Measurements from ENCODE around the gene HTR4.

HTR4 gene

DNA sequence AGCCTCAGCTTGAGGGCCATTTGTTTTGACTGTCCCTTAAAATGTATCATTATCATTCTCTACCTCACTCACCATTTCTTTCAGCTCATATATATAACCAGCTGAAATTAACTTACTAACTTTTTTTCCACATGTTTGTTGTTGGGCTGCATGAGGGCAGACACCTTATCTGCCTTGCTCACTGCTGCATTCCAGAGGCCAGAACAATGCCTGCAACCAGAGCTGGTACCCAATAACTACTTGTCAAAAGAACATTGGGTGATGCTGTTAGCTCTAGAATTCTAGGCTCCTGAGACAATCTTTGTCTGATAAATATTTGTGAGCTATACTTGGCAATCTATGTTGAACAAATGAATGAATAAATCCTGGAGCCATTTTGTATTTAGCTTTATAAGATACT is 68.3 kb downstream of the HTR4 start:
- TF ChIP-seq, protein P1, sequence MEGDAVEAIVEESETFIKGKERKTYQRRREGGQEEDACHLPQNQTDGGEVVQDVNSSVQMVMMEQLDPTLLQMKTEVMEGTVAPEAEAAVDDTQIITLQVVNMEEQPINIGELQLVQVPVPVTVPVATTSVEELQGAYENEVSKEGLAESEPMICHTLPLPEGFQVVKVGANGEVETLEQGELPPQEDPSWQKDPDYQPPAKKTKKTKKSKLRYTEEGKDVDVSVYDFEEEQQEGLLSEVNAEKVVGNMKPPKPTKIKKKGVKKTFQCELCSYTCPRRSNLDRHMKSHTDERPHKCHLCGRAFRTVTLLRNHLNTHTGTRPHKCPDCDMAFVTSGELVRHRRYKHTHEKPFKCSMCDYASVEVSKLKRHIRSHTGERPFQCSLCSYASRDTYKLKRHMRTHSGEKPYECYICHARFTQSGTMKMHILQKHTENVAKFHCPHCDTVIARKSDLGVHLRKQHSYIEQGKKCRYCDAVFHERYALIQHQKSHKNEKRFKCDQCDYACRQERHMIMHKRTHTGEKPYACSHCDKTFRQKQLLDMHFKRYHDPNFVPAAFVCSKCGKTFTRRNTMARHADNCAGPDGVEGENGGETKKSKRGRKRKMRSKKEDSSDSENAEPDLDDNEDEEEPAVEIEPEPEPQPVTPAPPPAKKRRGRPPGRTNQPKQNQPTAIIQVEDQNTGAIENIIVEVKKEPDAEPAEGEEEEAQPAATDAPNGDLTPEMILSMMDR (IDR thresholded peaks at IDR 0.05; ENCODE audit: low read depth, low read length): no peak
- no peaks in the 10 kb centered on the region for H3K36me3 ChIP-seq
- no peaks in the 10 kb centered on the region for H3K27me3 ChIP-seq (ENCODE audit: insufficient read depth, low read depth, severe bottlenecking)
- no peak for DNase-seq
- H3K27ac ChIP-seq: no peak overlapping the region
- H3K9me3 ChIP-seq (ENCODE audit: severe bottlenecking): no peaks in the 10 kb centered on the region
- no peak overlapping the region for H3K4me3 ChIP-seq (ENCODE audit: low read depth, low read length)

DNA sequence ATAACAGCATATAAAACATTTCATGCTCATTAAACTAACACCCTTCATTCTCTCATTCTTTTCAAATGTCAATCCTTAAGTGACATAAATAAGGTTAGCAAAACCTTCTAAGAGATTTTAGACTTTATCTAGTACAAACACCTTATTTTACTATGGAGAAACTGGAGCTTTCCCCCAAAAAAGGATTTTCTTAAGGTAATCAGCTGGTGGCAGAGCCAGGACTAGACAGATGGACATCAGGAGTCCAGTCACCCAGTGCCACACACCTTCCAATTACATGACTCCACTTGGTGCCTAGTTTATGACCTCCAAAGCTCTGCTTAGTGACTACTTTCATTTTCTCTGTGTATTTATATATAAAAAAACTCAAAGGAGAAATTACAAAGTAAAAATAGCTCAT is 70.2 kb downstream of the HTR4 start:
- Histone ChIP-seq H3K4me3 (ENCODE audit: low read depth, low read length) (no peak overlapping the region), H3K27me3 (ENCODE audit: insufficient read depth, low read depth, severe bottlenecking) (no peaks in the 10 kb centered on the region), H3K9me3 (ENCODE audit: severe bottlenecking) (no peaks in the 10 kb centered on the region), H3K36me3 (no peaks in the 10 kb centered on the region), H3K27ac (no peak overlapping the region)
- TF ChIP-seq, protein P1 (IDR thresholded peaks at IDR 0.05; ENCODE audit: low read depth, low read length): no peak
- no peak for DNase-seq

DNA sequence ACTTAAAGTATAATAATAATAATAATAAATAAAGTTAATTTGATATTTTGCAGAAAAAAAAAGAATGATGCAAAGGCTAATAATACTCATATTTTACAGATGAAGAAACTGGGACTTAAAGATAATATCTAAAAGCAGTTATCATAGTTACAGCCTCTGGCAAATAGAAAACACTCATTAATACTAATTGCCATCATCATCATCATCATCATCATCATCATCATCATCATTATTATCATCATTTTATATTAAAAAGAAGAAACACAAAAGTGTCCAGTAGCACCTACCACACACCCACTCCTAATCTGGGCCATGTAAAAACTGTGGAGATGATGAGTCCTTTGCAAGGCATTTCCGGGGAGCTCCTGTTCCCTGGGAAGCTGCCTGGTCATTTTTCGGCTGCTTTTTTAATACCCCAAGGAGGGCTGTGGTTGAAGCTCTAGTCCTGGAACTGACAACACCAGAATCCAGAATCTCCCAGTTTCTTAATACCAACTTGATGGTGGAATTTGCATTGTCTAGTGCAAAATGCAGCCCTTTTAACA is 70.8 kb downstream of the HTR4 start:
- no peaks in the 10 kb centered on the region for H3K27me3 ChIP-seq (ENCODE audit: insufficient read depth, low read depth, severe bottlenecking)
- H3K9me3 ChIP-seq (ENCODE audit: severe bottlenecking): no peaks in the 10 kb centered on the region
- no peak overlapping the region for H3K4me3 ChIP-seq (ENCODE audit: low read depth, low read length)
- no peaks in the 10 kb centered on the region for H3K36me3 ChIP-seq
- no peak for DNase-seq
- H3K27ac ChIP-seq: no peak overlapping the region
- TF ChIP-seq, protein P1 (IDR thresholded peaks at IDR 0.05; ENCODE audit: low read depth, low read length): no peak

DNA sequence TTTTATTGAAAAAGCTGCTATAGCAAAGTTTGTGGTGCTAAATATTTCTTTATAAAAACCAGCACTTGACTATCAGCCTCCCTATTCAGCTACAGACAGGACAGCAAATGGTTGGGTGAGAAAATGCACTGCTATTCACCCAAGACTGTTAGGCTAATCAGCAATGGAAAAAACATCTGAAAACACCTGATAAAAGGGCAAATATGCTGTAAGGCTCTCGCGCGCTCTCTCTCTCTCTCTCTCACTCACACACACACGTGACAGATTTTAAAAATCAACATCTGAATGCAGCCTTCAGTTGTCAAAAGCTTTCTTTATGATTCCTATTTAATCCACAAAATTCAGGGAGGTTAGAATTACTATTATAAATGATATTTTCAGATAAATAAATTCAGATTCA is 80.2 kb downstream of the HTR4 start:
- TF ChIP-seq, protein P1 (IDR thresholded peaks at IDR 0.05; ENCODE audit: low read depth, low read length): no peak
- H3K27me3 ChIP-seq (ENCODE audit: insufficient read depth, low read depth, severe bottlenecking): peaks cover 14% of the 10 kb centered on the region
- no peaks in the 10 kb centered on the region for H3K36me3 ChIP-seq
- no peaks in the 10 kb centered on the region for H3K9me3 ChIP-seq (ENCODE audit: severe bottlenecking)
- no peak for DNase-seq
- H3K27ac ChIP-seq: no peak overlapping the region
- no peak overlapping the region for H3K4me3 ChIP-seq (ENCODE audit: low read depth, low read length)

DNA sequence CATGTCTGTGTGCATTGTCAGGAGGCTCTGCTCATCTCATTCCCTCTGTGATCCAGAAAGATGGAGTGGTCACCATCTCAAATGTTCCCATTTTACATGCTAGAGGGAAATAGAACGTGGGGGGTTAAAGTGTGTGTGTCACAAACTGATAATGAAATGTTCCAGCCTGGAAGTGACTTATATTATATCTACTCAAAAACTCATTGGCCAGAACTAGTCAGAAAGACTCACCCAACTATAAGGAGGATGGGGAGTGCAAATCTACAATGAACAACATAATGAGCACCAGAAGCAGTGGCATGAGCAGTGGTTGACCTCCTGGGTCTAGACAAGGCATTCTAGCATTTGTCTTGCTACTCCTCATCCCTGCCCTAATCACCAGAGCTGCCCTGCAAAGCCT is 81.0 kb downstream of the HTR4 start:
- H3K27me3 ChIP-seq (ENCODE audit: insufficient read depth, low read depth, severe bottlenecking): peaks cover 18% of the 10 kb centered on the region
- H3K4me3 ChIP-seq (ENCODE audit: low read depth, low read length): no peak overlapping the region
- TF ChIP-seq, protein P1 (IDR thresholded peaks at IDR 0.05; ENCODE audit: low read depth, low read length): no peak
- H3K9me3 ChIP-seq (ENCODE audit: severe bottlenecking): no peaks in the 10 kb centered on the region
- no peak for DNase-seq
- no peaks in the 10 kb centered on the region for H3K36me3 ChIP-seq
- no peak overlapping the region for H3K27ac ChIP-seq

DNA sequence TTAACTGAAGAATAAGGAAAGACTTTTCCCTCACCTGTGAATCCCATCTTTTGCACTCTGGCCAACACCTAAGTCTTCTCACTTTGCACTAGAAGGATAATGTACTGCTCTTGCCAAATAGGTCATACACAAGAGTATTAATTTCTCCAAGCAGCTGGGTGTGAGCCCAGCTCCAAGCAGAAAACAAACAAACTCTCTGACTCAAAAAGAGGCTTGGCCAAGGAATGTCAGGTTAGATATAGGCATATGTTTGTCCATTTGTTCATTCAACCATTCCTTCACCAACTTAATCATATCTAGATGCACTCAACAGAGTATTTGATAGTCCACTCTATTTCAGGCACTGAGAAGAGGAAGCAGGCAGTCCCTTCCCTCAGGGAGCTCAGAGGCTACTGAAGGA is 84.4 kb downstream of the HTR4 start:
- TF ChIP-seq, protein P1 (IDR thresholded peaks at IDR 0.05; ENCODE audit: low read depth, low read length): no peak
- Histone ChIP-seq H3K9me3 (ENCODE audit: severe bottlenecking) (no peaks in the 10 kb centered on the region), H3K36me3 (no peaks in the 10 kb centered on the region), H3K4me3 (ENCODE audit: low read depth, low read length) (no peak overlapping the region), H3K27me3 (ENCODE audit: insufficient read depth, low read depth, severe bottlenecking) (peaks cover 21% of the 10 kb centered on the region), H3K27ac (no peak overlapping the region)
- DNase-seq: no peak
